ENCODE data around the gene SLC35E1. TPM values are rescaled to one million over a fixed set of nuclear protein-coding genes. Genes with fewer than 3 reads are reported as not detected.

The SLC35E1 gene
- total RNA-seq, 2 experiments from 2014 or later = 42.0 to 46.0 TPM

GRCh38 chr19:16527334-16527935 is 44.8 kb downstream of the SLC35E1 start:
- peaks cover 44% of the 10 kb centered on the region for H3K36me3 Mint-ChIP-seq
- H3K27ac Mint-ChIP-seq = no peak overlapping the region
- H3K4me3 Mint-ChIP-seq = no peak overlapping the region
- H3K4me1 Mint-ChIP-seq (ENCODE audit: low read depth) = no peaks in the 10 kb centered on the region
- no peak for DNase-seq
- H3K27me3 Mint-ChIP-seq = no peaks in the 10 kb centered on the region
- CTCF ChIA-PET = interaction anchor here (0.6 to 1.1 kb wide), 4 partner anchors 13 to 101 kb away, joined by 3 to 5 read pairs (median 3); partner anchors contain the start of gene MED26
- intact Hi-C loops (cut with micrococcal nuclease) = no loop called here
- no peaks in the 10 kb centered on the region for H3K9me3 Mint-ChIP-seq
- POLR2A ChIA-PET = no interaction called here

- CTCF ChIA-PET = no interaction called here
Observed at GRCh38 chr19:16525751-16526481, 46.3 kb downstream of the SLC35E1 start.

DNA sequence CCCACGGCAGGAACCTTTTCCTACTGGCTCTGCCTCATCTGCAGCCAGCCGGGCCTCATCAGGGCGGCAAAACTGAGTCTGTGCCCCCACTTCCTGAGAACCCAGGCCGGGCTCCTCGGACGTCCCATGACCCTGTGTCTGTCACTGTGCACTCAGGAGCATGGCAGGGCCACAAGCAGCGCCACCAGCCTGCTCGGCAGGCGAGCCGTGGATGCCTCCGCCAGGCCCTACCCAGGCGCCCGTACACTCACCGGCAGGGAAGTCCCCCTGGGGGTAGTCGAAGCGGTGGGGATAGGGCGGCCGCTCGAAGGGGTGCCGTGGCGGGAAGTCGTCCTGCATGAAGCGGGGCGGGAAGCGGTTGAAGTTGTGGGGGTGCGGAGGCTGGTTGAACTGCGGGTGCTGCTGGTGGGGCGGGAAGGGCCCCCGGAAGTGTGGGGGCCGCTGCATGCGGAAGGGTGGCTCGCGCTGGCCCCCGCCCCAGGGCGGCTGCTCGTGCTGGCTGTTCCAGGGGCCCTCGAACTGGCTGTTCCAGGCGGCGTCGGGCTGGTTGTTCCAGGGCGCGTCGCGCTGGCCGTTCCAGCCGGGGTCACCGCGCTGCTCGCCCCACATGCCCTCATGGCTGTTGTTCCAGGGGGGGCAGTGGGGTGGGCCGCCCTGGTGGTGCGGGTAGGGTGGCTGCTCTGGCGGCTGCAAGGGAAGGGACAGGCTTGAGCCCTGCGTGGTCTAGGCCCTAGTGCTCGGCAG is 47.1 kb downstream of the SLC35E1 start:
- H3K36me3 Mint-ChIP-seq = peaks cover 39% of the 10 kb centered on the region
- intact Hi-C loops (cut with micrococcal nuclease) = no loop called here

More at GRCh38 chr19:16525751-16526481, 46.3 kb downstream of the SLC35E1 start:
- intact Hi-C loops (cut with micrococcal nuclease) = no loop called here
- Mint-ChIP-seq H3K27ac (no peak overlapping the region), H3K9me3 (no peaks in the 10 kb centered on the region), H3K36me3 (peaks cover 33% of the 10 kb centered on the region), H3K4me1 (ENCODE audit: low read depth) (no peaks in the 10 kb centered on the region), H3K4me3 (no peak overlapping the region), H3K27me3 (no peaks in the 10 kb centered on the region)
- DNase-seq = no peak
- POLR2A ChIA-PET = no interaction called here

GRCh38 chr19:16522559-16523377 is 49.4 kb downstream of the SLC35E1 start:
- no peak for DNase-seq
- Mint-ChIP-seq H3K4me3 (no peak overlapping the region), H3K4me1 (ENCODE audit: low read depth) (no peaks in the 10 kb centered on the region), H3K27me3 (no peaks in the 10 kb centered on the region), H3K36me3 (peaks cover 47% of the 10 kb centered on the region), H3K9me3 (no peaks in the 10 kb centered on the region), H3K27ac (no peak overlapping the region)
- intact Hi-C loops (cut with micrococcal nuclease) = no loop called here
- ChIA-PET POLR2A (no interaction called here), CTCF (no interaction called here)

More for the DNA sequence above, 47.1 kb downstream of the SLC35E1 start:
- Mint-ChIP-seq H3K9me3 (no peaks in the 10 kb centered on the region), H3K4me1 (ENCODE audit: low read depth) (no peaks in the 10 kb centered on the region), H3K27me3 (no peaks in the 10 kb centered on the region), H3K4me3 (no peak overlapping the region), H3K27ac (no peak overlapping the region)
- POLR2A ChIA-PET = no interaction called here
- CTCF ChIA-PET = no interaction called here
- no peak for DNase-seq

DNA sequence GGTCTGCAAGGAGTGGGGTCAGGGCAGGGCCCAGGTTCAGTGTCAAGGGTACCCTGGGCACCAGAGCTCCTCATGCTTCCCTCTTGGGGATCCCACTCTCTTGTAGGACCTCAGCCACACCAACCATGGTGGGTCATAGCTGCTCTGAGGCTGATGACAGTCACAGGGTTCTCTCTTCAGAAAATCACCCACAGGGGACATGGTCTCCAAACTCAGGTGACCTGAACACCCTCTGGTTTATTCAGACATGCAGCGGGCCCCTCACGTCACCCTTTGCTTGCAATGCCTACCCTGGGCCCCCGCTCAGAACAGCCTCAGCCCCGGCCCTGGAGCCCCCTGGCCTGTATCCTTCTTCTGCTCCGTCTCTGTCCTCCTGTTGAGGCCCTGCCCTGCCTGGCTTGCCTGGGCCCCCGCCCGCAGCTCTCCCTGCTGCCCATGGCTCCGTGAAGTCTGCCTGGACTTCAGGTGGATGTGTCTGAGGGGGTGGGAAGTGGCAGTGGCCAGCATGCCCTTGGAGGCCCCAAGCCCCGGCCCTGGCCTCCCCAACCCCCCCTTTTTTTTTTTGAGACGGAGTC is 50.4 kb downstream of the SLC35E1 start:
- no peaks in the 10 kb centered on the region for H3K27me3 Mint-ChIP-seq
- no peak overlapping the region for H3K4me3 Mint-ChIP-seq
- H3K27ac Mint-ChIP-seq = no peak overlapping the region
- DNase-seq = no peak
- POLR2A ChIA-PET = no interaction called here
- H3K36me3 Mint-ChIP-seq = peaks cover 45% of the 10 kb centered on the region
- CTCF ChIA-PET = no interaction called here
- intact Hi-C loops (cut with micrococcal nuclease) = no loop called here
- no peaks in the 10 kb centered on the region for H3K9me3 Mint-ChIP-seq
- H3K4me1 Mint-ChIP-seq (ENCODE audit: low read depth) = no peaks in the 10 kb centered on the region

DNA sequence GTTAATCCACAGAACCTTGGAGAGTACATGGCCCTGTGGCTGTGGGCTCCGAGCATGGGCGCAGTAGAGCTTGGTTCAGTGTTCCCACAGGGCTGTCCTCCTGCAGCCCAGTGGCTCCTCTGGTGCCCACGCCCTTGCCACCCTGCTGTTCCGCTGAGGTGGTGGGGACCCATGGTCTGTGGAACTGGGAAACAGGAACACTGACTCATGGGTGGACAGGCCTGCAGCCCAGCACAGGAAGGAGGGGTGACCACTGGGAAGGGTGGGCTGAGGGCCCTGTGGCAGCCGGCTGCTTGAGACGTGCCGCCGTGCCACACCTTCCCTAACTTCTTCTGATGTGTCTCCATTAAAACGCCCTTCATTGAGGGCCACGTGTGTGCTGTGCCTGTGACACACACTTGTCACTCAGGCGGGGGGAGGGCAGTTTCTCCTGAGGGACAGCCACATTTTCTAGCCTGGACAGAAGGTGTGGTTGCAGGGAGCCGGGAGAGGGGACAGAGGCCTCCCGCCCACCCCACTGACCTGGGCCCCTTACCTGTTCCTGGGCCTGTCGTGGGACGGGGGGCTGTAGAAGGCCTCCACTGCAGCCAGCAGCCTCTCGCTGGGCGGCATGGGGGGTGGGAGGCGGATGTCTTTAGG is 51.1 kb downstream of the SLC35E1 start:
- Mint-ChIP-seq H3K4me3 (no peak overlapping the region), H3K36me3 (peaks cover 42% of the 10 kb centered on the region), H3K27me3 (no peaks in the 10 kb centered on the region), H3K27ac (no peak overlapping the region), H3K9me3 (no peaks in the 10 kb centered on the region), H3K4me1 (ENCODE audit: low read depth) (no peaks in the 10 kb centered on the region)
- no peak for DNase-seq
- intact Hi-C loops (cut with micrococcal nuclease) = no loop called here
- ChIA-PET POLR2A (interaction anchor here (0.6 kb wide), 1 partner anchor 23 kb away, joined by 3 read pairs; no protein-coding TSS in a partner anchor), CTCF (no interaction called here)

DNA sequence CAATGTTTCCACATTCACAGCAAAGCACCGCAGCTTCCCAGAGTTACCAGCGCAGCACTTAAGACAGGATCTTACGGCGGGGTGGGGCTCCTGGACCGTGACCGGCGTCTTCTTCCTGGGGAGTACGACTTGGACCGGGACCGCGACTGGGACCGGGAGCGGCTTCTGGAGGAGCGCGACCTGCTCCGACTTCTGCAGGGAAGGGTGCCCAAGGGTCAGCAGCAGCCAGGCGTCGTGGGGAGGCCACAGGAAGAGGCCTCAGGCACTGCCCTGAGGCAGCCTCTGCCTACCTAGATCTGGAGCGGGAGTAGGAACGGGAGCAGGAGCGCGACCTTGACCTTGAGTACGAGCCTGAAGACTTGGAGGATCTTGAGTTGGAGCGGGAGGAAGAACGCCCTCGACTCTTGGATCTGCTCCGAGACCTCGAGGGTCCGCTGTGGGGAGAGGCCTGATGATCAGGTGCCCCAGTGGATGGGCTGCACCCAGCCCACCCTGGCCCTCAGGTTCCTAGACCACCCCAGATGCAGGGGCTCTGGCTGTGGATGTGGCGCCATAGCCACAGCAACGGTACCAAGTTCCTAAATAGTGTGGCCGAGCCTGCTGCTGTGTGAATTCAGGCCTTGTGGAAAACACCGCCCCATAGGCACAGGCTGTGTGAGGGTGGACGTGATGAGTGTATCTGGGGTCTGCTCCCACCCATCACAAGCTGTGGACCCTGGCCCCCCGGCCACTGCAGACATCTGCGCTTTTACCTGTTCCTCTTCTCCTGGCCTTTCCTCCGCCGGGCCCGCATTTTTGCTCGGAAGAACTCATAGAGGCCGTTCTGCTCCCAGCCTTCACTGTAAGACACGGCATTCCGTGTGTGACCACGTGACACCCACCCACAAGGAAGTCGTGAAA is 51.9 kb downstream of the SLC35E1 start:
- CTCF ChIA-PET = no interaction called here
- POLR2A ChIA-PET = interaction anchor here (0.6 kb wide), 1 partner anchor 23 kb away, joined by 3 read pairs; no protein-coding TSS in a partner anchor
- intact Hi-C loops (cut with micrococcal nuclease) = no loop called here
- no peaks in the 10 kb centered on the region for H3K9me3 Mint-ChIP-seq
- DNase-seq = no peak
- H3K27ac Mint-ChIP-seq = no peak overlapping the region
- H3K27me3 Mint-ChIP-seq = no peaks in the 10 kb centered on the region
- H3K36me3 Mint-ChIP-seq = peaks cover 36% of the 10 kb centered on the region
- H3K4me3 Mint-ChIP-seq = no peak overlapping the region
- H3K4me1 Mint-ChIP-seq (ENCODE audit: low read depth) = no peaks in the 10 kb centered on the region

DNA sequence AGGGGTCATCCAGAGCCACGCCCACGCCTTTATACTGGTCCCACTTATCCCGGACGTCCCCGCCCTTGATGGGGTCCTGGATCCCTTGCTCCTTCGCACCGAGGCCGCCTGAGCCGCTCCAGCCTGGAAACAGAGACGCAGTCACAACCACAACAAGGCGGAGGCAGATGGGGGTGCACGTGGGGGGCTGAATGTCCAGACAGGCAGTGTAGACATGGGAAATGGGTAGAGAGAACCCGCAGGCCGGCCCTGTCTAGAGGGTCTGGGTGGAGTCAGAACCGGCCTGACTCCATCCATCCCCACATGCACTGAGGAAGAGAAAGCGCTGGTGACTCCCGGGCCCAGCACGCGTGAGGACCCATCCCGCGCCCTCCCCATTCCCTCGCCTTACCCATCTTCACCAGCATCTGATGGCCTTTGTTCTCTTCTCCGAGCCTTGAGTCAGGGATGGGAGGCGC is 53.0 kb downstream of the SLC35E1 start:
- intact Hi-C loops (cut with micrococcal nuclease) = no loop called here
- CTCF ChIA-PET = no interaction called here
- H3K36me3 Mint-ChIP-seq = peaks cover 35% of the 10 kb centered on the region

DNA sequence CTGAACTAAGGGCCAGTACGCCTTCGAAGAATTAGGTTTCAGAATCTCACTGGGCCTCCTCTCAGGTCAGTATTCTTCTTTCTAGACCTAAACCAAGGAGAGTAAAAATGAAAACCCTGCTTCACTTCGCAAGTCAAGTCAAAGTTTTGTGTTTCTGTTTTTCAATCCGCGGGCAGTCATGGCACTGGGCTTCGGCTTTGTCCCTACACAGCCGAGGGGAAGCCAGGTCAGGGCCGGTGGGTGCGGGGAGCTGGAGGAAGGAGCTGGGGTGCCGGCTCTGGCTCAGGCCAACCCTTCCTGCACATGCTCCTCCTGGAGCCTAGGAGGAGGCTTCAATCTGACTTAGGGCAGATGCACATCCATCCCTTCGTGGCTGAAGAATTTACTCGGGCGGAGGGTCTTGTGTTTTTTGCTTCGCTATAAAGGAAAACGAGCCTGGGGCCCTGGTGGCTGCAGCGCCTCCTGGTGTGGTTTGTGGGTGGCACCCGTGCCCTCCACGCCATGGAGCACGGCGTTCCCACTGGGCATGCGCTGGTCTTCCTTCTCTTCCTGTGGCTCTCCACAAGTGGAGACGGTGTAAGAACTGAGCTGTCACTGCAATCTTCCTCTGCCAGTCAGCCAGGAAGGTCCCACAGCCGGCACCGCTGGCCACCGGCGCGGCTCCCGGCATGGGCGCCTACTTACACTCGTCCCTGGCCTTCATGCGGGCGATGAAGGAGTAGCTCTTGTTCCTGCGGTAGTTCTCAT is 53.6 kb downstream of the SLC35E1 start:
- intact Hi-C loops (cut with micrococcal nuclease) = no loop called here
- Mint-ChIP-seq H3K27me3 (no peaks in the 10 kb centered on the region), H3K9me3 (no peaks in the 10 kb centered on the region), H3K4me3 (no peak overlapping the region), H3K36me3 (peaks cover 35% of the 10 kb centered on the region), H3K4me1 (ENCODE audit: low read depth) (no peaks in the 10 kb centered on the region), H3K27ac (no peak overlapping the region)
- no peak for DNase-seq
- ChIA-PET CTCF (no interaction called here), POLR2A (no interaction called here)

More for the DNA sequence above, 53.0 kb downstream of the SLC35E1 start:
- Mint-ChIP-seq H3K27me3 (no peaks in the 10 kb centered on the region), H3K27ac (no peak overlapping the region), H3K4me3 (no peak overlapping the region), H3K4me1 (ENCODE audit: low read depth) (no peaks in the 10 kb centered on the region), H3K9me3 (no peaks in the 10 kb centered on the region)
- POLR2A ChIA-PET = no interaction called here
- no peak for DNase-seq

DNA sequence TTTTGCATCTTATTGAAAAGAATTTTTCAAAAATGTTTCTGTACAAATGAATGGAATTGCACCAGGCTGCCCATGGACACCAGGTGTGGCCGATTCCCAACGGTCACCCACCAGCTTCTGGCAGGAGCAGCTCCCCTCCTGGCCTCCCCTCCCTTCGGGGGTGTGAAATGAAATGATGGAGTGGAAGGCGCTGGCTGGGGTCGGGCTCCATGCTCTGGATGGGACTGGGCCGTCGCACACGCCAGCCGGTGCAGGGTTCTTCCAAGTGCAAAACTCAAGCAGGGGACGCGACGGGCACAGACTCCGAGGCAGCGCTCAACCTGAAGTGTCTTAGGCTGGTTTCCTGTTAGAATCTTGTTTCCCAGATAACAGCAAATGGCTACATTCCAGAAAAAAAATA is 54.2 kb downstream of the SLC35E1 start:
- Mint-ChIP-seq H3K4me1 (ENCODE audit: low read depth) (no peaks in the 10 kb centered on the region), H3K27me3 (no peaks in the 10 kb centered on the region), H3K9me3 (no peaks in the 10 kb centered on the region), H3K27ac (no peak overlapping the region), H3K4me3 (no peak overlapping the region), H3K36me3 (peaks cover 35% of the 10 kb centered on the region)
- ChIA-PET CTCF (interaction anchor here (1.2 kb wide), 1 partner anchor 31 kb away, joined by 3 read pairs; no protein-coding TSS in a partner anchor), POLR2A (no interaction called here)
- intact Hi-C loops (cut with micrococcal nuclease) = no loop called here
- no peak for DNase-seq

All from activated CD4-positive, alpha-beta memory T cell treated with anti-CD3 and anti-CD28 coated beads for 36 hours (primary cell).